ENCODE measurements around the gene ARF3.

The ARF3 gene

DNA sequence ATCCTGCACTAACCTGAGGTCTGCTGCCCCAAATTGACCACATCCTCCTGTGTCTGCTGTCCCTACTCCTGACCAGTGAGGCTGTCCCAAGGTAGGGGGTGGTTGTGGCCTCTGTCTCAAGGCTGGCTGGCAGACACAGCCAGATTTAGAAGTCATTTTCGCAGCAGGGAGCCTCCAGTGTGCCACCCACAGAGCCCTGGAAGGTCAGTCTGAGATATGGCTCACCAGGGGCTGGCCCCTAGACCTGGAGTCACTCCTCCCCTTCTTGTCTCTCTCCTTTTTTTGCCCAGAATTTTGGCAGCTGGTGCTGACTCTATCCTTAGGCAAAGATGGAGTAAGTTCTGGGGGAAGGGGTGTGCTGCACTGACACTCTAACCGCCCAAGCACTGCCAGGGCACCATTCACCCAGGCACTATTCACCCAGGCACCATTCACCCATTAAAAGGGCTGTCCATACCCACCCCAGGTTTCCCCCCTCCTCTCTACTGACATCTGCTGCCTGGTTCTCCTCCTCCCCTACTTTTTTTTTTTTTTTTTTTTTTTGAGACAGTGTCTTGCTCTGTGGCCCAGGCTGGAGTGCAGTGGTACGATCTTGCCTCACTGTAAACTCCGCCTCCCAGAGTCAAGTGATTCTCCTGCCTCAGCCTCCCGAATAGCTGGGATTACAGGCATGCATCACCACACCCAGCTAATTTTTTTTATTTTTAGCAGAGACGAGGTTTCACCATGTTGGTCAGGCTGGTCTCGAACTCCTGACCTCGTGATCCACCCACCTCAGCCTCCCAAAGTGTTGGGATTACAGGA lies 34.2 kb upstream of the ARF3 start:
- Histone ChIP-seq H3K4me3 (ENCODE audit: low read length) (no peak overlapping the region), H3K27me3 (ENCODE audit: control insufficient read depth, insufficient read depth, low read length) (peaks cover 65% of the 10 kb centered on the region)

DNA sequence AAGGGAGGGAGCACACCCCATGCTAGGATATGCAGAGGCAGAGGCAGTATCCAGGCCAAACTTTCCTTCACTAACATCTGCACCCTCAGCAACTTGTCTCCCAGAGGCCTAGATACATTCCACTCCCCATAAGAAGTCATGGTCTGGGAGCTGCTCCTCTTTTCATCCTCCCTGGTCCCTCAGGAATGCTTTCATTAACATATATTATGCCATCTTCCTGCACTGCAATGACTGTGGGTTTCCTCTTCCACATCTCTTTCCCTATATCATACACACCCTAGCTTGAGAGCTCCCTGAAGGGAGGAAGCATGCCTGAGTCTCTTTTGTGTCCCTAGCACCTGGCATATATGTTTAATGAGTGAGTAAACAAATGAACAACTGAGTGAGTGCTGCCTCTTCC lies 33.3 kb upstream of the ARF3 start:
- no peak overlapping the region for H3K9ac ChIP-seq (ENCODE audit: low read length)
- peaks cover 65% of the 10 kb centered on the region for H3K27me3 ChIP-seq (ENCODE audit: control insufficient read depth, insufficient read depth, low read length)
- no peaks in the 10 kb centered on the region for H3K9me3 ChIP-seq (ENCODE audit: control insufficient read depth, low read depth, low read length)
- no peak overlapping the region for H3K4me3 ChIP-seq (ENCODE audit: low read length)
- H3K27ac ChIP-seq (ENCODE audit: low read length): no peak overlapping the region
- H3K36me3 ChIP-seq (ENCODE audit: control insufficient read depth, low read depth, low read length): no peaks in the 10 kb centered on the region
- peaks cover 6% of the 10 kb centered on the region for H3K4me1 ChIP-seq (ENCODE audit: control insufficient read depth, low read depth, low read length)

More for the DNA sequence above, 34.2 kb upstream of the ARF3 start:
- H3K27ac ChIP-seq (ENCODE audit: low read length): no peak overlapping the region
- peaks cover 6% of the 10 kb centered on the region for H3K4me1 ChIP-seq (ENCODE audit: control insufficient read depth, low read depth, low read length)
- H3K9me3 ChIP-seq (ENCODE audit: control insufficient read depth, low read depth, low read length): no peaks in the 10 kb centered on the region
- H3K9ac ChIP-seq (ENCODE audit: low read length): no peak overlapping the region
- no peaks in the 10 kb centered on the region for H3K36me3 ChIP-seq (ENCODE audit: control insufficient read depth, low read depth, low read length)

- no peaks in the 10 kb centered on the region for H3K36me3 ChIP-seq (ENCODE audit: control insufficient read depth, low read depth, low read length)
- H3K9me3 ChIP-seq (ENCODE audit: control insufficient read depth, low read depth, low read length): no peaks in the 10 kb centered on the region
- peaks cover 6% of the 10 kb centered on the region for H3K4me1 ChIP-seq (ENCODE audit: control insufficient read depth, low read depth, low read length)
- H3K9ac ChIP-seq (ENCODE audit: low read length): no peak overlapping the region
- no peak overlapping the region for H3K27ac ChIP-seq (ENCODE audit: low read length)
- H3K4me3 ChIP-seq (ENCODE audit: low read length): no peak overlapping the region
- peaks cover 65% of the 10 kb centered on the region for H3K27me3 ChIP-seq (ENCODE audit: control insufficient read depth, insufficient read depth, low read length)
Measured at GRCh38 chr12:48988030-48988649, 30.9 kb upstream of the ARF3 start.

DNA sequence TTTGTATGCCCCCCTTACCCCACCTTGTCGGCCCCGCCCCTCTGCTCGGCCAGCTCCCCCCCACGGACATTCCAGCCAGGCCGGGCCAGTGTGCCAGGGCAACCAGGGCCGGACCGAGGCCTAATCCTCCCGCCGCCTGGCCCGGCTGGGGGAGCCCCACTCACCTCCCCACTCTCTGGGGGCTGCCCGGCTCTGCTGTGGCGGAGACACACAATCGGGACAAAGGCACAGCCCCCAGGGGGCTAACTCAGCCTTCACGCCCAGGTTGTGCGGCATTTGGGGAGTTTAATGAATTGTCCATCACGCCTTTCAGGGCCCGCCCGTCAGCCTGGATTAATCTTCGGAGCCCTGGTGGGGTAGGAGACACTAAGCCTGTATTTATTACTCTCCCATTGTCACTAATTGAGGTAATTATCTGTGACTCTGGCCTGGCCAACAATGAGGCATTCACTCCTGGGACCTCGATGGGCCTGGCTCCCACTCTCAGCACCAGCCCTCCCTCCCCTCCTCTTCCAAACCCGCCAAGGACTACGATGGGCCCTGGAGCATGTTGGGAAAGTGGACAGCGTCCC lies 29.5 kb upstream of the ARF3 start:
- Histone ChIP-seq H3K36me3 (ENCODE audit: control insufficient read depth, low read depth, low read length) (no peaks in the 10 kb centered on the region), H3K27ac (ENCODE audit: low read length) (no peak overlapping the region), H3K27me3 (ENCODE audit: control insufficient read depth, insufficient read depth, low read length) (peaks cover 74% of the 10 kb centered on the region), H3K9me3 (ENCODE audit: control insufficient read depth, low read depth, low read length) (no peaks in the 10 kb centered on the region), H3K9ac (ENCODE audit: low read length) (no peak overlapping the region), H3K4me1 (ENCODE audit: control insufficient read depth, low read depth, low read length) (peaks cover 6% of the 10 kb centered on the region), H3K4me3 (ENCODE audit: low read length) (no peak overlapping the region)

DNA sequence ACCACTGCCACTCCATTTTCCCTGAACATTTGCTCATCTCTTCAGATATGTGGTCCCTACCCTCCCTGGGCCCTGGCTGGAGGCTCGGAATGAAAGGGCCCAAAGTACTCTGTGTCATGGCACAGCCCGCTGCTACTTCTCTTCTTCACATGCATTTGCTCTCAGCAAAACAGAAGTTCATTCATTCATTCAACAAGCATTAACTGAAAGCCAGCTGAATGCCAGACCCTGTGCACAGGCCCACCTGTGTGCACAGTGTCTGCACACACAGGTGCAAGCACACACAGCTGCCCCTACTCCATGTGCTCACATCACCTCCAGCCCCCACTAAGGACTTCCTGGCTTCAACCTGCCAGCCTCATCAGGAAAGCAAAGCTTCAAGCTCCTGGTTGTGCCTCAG lies 28.6 kb upstream of the ARF3 start:
- Histone ChIP-seq H3K4me1 (ENCODE audit: control insufficient read depth, low read depth, low read length) (peaks cover 6% of the 10 kb centered on the region), H3K4me3 (ENCODE audit: low read length) (no peak overlapping the region), H3K27me3 (ENCODE audit: control insufficient read depth, insufficient read depth, low read length) (peaks cover 83% of the 10 kb centered on the region)

DNA sequence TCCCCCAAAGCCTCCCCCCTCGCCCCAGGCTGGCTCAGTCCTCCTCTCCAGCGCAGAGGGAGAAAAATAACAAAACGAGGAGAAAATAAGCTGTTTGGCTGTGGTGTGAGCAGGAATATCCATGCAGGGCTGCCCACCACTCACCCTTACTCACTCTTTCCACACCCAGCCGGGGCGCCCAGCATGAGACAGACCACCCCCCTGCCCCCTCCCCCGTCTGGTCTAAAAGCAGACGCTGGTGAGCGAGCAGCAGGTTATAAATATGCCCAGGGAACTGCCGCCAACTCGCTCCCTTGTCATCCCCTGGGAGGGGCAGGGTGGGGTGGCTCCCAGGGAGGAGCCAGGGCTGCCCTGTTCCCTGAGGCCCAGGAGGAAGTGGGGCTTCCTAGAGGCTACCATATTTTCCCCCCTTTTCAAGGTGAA lies 28.2 kb upstream of the ARF3 start:
- Histone ChIP-seq H3K9ac (ENCODE audit: low read length) (no peak overlapping the region), H3K27me3 (ENCODE audit: control insufficient read depth, insufficient read depth, low read length) (peaks cover 87% of the 10 kb centered on the region), H3K4me3 (ENCODE audit: low read length) (no peak overlapping the region), H3K36me3 (ENCODE audit: control insufficient read depth, low read depth, low read length) (no peaks in the 10 kb centered on the region), H3K27ac (ENCODE audit: low read length) (no peak overlapping the region), H3K4me1 (ENCODE audit: control insufficient read depth, low read depth, low read length) (peaks cover 6% of the 10 kb centered on the region), H3K9me3 (ENCODE audit: control insufficient read depth, low read depth, low read length) (no peaks in the 10 kb centered on the region)

More for the DNA sequence above, 28.6 kb upstream of the ARF3 start:
- Histone ChIP-seq H3K9me3 (ENCODE audit: control insufficient read depth, low read depth, low read length) (no peaks in the 10 kb centered on the region), H3K36me3 (ENCODE audit: control insufficient read depth, low read depth, low read length) (no peaks in the 10 kb centered on the region), H3K27ac (ENCODE audit: low read length) (no peak overlapping the region), H3K9ac (ENCODE audit: low read length) (no peak overlapping the region)

DNA sequence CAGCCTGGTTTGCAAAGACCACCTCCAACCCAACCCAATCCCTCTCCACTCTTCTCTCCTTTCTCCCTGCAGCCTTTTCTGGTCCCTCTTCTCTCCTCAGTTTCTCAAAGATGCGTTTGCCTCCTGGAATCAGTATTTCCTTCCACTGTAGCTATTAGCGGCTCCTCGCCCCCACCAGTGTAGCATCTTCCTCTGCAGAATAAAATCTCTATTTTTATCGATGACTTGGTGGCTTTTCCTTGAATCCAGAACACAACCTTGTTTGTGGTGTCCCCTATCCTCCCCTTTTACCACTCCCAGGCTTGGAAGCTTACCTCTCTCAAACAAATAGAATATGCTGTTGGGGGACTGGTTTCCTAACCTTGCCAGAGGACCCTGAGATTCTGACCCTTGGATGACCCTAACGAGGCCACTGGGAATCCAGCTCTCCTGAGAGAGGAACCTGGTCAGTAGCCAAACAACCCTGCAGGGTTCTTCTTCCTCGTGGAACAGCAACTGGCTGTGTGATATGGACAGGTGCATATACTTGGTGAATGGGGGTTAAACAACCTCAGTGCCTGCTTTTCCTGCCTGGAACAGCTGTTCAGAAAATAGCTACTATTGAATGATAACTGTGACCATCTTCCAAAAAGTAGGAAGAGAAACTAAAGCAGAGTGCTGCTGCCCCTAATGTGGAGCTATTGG lies 25.3 kb upstream of the ARF3 start:
- Histone ChIP-seq H3K4me3 (ENCODE audit: low read length) (no peak overlapping the region), H3K27ac (ENCODE audit: low read length) (no peak overlapping the region), H3K4me1 (ENCODE audit: control insufficient read depth, low read depth, low read length) (peaks cover 18% of the 10 kb centered on the region), H3K36me3 (ENCODE audit: control insufficient read depth, low read depth, low read length) (no peaks in the 10 kb centered on the region), H3K9me3 (ENCODE audit: control insufficient read depth, low read depth, low read length) (no peaks in the 10 kb centered on the region), H3K27me3 (ENCODE audit: control insufficient read depth, insufficient read depth, low read length) (peaks cover 99% of the 10 kb centered on the region), H3K9ac (ENCODE audit: low read length) (no peak overlapping the region)

DNA sequence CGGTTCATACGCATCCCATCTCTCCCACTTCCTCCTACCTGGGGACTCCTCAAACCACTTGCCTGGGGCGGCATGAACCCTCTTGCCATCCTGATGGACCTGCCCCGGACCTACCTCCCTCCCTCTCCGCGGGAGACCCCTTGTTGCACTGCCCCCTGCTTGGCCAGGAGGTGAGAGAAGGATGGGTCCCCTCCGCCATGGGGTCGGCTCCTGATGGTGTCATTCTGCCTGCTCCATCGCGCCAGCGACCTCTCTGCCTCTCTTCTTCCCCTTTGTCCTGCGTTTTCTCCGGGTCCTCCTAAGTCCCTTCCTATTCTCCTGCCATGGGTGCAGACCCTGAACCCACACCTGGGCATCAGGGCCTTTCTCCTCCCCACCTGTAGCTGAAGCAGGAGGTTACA lies 24.5 kb upstream of the ARF3 start:
- H3K9me3 ChIP-seq (ENCODE audit: control insufficient read depth, low read depth, low read length): no peaks in the 10 kb centered on the region
- no peak overlapping the region for H3K27ac ChIP-seq (ENCODE audit: low read length)
- peaks cover 18% of the 10 kb centered on the region for H3K4me1 ChIP-seq (ENCODE audit: control insufficient read depth, low read depth, low read length)
- H3K27me3 ChIP-seq (ENCODE audit: control insufficient read depth, insufficient read depth, low read length): peaks cover 99% of the 10 kb centered on the region
- H3K36me3 ChIP-seq (ENCODE audit: control insufficient read depth, low read depth, low read length): no peaks in the 10 kb centered on the region
- no peak overlapping the region for H3K9ac ChIP-seq (ENCODE audit: low read length)
- no peak overlapping the region for H3K4me3 ChIP-seq (ENCODE audit: low read length)

DNA sequence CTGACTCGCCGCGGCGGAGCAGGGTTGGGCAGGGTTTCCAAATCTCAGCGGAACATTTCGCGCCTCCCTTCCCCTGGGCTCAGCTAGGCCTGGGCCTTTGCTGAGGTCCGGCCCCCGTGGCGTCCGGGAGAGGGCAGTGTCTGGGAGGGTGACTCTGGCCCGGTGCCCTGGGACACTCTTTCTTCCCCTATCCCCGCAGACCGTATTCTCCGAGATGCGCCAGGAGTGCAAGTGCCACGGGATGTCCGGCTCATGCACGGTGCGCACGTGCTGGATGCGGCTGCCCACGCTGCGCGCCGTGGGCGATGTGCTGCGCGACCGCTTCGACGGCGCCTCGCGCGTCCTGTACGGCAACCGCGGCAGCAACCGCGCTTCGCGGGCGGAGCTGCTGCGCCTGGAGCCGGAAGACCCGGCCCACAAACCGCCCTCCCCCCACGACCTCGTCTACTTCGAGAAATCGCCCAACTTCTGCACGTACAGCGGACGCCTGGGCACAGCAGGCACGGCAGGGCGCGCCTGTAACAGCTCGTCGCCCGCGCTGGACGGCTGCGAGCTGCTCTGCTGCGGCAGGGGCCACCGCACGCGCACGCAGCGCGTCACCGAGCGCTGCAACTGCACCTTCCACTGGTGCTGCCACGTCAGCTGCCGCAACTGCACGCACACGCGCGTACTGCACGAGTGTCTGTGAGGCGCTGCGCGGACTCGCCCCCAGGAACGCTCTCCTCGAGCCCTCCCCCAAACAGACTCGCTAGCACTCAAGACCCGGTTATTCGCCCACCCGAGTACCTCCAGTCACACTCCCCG lies 23.9 kb upstream of the ARF3 start:
- H3K27me3 ChIP-seq (ENCODE audit: control insufficient read depth, insufficient read depth, low read length): peaks cover 100% of the 10 kb centered on the region
- H3K9me3 ChIP-seq (ENCODE audit: control insufficient read depth, low read depth, low read length): no peaks in the 10 kb centered on the region
- H3K27ac ChIP-seq (ENCODE audit: low read length): no peak overlapping the region
- no peaks in the 10 kb centered on the region for H3K36me3 ChIP-seq (ENCODE audit: control insufficient read depth, low read depth, low read length)
- H3K4me1 ChIP-seq (ENCODE audit: control insufficient read depth, low read depth, low read length): peaks cover 18% of the 10 kb centered on the region
- no peak overlapping the region for H3K9ac ChIP-seq (ENCODE audit: low read length)
- peak overlapping the region; percentile 48 for H3K4me3 ChIP-seq (ENCODE audit: low read length)

DNA sequence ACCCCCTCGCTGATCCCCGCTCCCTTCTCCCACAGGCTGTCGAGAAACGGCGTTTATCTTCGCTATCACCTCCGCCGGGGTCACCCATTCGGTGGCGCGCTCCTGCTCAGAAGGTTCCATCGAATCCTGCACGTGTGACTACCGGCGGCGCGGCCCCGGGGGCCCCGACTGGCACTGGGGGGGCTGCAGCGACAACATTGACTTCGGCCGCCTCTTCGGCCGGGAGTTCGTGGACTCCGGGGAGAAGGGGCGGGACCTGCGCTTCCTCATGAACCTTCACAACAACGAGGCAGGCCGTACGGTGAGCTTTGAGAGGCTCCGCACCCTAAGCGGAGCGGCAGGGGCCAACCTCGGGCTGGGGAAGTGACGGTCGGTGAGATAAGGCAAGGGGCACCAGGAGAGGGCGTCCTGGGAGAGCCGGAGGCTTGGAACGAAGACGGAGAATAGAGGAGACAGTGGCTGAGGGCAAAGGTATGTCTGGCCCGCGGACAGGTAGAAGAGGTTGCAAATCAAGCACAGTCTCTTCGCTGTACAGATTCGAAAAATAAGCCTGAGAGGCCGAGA lies 23.2 kb upstream of the ARF3 start:
- Histone ChIP-seq H3K27ac (ENCODE audit: low read length) (no peak overlapping the region), H3K4me1 (ENCODE audit: control insufficient read depth, low read depth, low read length) (peaks cover 18% of the 10 kb centered on the region), H3K4me3 (ENCODE audit: low read length) (peak overlapping the region; percentile 48), H3K9ac (ENCODE audit: low read length) (no peak overlapping the region), H3K27me3 (ENCODE audit: control insufficient read depth, insufficient read depth, low read length) (peaks cover 100% of the 10 kb centered on the region), H3K36me3 (ENCODE audit: control insufficient read depth, low read depth, low read length) (no peaks in the 10 kb centered on the region), H3K9me3 (ENCODE audit: control insufficient read depth, low read depth, low read length) (no peaks in the 10 kb centered on the region)

Measured in iPS-18a (cell line).